HG02870 (cell line): ENCODE measurements around the gene FOXO3.
"Not testable (repeated sequence)": the region's sequence is repeated elsewhere in the genome, so short reads cannot be mapped to it uniquely, and the experiment has no call there.

Experiments
- ATAC-seq: cut with Tn5 transposase; IDR thresholded peaks from one replicate; pipeline ENCODE4 v1.9.1; 2021; ENCODE audit warnings: mild to moderate bottlenecking, moderate library complexity; ENCODE audit not compliant: unreplicated experiment

FOXO3 gene

GRCh38 chr6:108680314-108680713, 119.6 kb downstream of the FOXO3 start:
- ATAC-seq, result not testable (repeated sequence)

- ATAC-seq, result not testable (repeated sequence)
Observed at GRCh38 chr6:108681721-108682120, 121.0 kb downstream of the FOXO3 start.

- ATAC-seq, result not testable (repeated sequence)
Observed at GRCh38 chr6:108682383-108683119, 121.8 kb downstream of the FOXO3 start.

GRCh38 chr6:108683976-108684375, 123.3 kb downstream of the FOXO3 start:
- ATAC-seq, result not testable (repeated sequence)

DNA sequence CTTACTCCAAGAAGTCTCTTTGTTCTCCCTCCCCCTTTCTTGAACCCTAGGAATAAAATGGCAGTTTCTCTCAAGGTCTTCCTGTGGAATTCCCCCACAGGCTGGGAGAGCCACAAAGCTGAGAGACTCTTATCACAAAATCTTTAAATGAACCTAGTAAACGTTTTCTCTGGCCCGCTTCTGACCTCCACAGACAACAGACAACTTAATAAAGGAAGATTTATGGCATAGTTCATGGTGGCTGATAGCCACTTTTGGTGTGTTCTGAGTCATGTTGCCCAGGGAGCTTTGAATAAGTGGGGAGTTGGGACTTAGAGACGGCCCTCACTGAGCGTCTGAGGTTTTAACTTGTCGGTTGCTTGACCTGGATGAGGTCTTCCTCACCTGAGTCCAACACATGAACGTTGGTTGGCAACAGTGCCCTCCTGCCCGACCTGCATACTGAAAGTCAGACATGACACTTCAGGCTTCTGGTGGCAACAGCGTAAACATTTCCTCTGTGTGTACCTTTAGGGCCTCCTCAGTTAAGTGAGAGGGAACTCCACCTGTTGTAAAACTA, 124.1 kb downstream of the FOXO3 start:
- ATAC-seq, result no peak

DNA sequence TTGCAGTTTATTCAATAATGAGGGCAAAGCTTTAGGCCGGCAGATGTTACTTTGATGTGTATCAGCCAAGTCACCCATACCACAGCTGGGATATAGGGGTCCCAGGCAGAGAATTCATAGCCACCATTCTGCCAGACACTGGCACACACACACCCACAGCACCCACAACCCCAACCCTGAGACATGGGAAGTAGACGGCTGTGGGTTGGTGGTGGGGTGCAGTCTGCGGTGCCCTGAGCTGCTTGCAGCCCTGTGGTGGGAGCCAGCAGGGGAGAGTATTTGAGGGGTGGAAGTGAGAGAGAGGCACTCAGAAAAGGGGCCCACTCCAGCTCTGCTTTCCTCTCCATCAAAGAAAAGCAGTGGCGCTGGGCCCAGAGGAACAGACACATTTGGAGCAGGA, 125.3 kb downstream of the FOXO3 start:
- ATAC-seq, result no peak

DNA sequence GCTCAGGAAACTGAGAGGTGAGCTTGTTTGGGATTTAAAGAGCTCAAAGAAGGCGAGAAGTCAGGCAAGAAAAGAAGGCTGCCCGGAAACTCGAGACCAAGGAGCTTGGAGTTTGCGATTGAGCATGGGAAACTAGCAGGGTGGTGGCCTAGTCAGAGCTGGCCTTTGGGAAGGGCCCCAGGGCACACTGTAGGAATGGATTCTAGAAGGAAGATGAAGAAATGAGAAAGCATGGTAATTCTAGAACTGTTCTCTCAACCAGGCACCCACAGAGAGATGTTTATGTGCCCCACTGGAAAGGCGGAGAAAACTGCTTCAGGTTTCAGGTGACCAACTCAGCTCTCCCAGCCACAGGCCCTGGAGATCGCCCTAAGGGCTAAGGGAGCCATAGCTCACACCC, 126.2 kb downstream of the FOXO3 start:
- ATAC-seq, result no peak

- no peak for ATAC-seq
Observed at GRCh38 chr6:108687921-108688320, 127.2 kb downstream of the FOXO3 start.

DNA sequence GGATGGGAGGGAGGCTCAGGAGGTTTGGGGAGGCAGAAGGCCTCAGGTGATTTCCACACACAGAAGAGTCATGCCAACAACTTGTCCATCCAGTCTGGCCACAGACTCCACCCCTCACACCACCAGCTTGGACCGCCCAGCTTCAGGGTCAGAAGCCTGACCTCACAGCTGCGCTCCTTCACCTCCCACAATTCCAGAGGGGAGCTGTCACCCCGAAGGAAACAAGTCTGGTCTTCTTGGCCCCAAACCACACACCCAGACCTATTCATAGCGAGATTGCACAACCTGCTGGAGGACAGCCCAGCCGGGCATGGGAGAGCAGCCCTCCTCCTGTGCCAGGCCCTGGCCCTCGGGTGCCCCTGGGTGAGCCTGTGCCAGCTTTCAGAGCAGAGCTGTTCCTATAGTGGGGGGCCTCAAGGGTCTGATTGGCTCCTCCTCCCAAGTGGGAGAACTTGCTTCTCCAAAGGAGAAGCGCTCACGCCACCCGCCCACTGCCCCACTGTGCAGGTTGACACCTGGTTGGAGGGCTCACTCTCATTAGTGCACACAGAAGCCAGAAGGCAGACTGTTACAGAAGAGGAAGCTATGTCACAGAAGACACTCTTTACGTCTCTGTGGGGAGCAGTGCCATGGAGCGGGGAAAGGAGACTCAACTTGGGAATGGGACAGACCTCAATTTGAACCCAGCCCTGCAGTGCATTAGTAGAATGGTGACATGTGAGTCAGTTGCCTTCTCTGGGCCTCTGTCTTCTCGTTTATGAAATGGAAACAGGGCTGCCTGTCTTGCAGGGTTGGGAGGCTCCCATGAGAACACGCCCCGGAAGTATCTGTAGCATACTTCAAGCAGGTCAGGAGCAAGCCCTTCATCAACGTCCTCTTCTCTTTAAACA, 128.8 kb downstream of the FOXO3 start:
- no peak for ATAC-seq

- ATAC-seq, result no peak
Observed at GRCh38 chr6:108690326-108691049, 129.8 kb downstream of the FOXO3 start.

GRCh38 chr6:108693430-108694154, 132.9 kb downstream of the FOXO3 start:
- ATAC-seq, result no peak

DNA sequence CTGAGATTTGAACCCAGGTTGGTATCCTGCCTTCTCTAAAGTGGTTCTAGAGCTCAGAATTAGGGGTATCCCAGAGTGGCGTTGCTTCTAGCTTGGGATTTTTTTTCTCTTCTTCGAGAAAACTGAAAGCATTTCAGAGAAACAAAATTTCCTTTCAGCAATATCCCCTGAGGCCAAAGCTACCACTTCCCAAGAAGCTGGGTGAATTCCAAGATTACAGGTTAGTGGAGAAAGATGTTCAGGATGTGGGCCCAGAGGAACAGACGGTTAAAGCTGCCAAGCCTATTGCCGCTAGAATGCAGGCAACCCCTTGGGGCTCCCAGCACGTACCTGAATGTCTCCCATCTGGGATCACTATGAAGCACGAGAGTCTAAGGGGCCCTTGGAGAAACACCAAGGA, 134.1 kb downstream of the FOXO3 start:
- no peak for ATAC-seq

- ATAC-seq, result no peak
Observed at GRCh38 chr6:108697561-108698161, 136.9 kb downstream of the FOXO3 start.

DNA sequence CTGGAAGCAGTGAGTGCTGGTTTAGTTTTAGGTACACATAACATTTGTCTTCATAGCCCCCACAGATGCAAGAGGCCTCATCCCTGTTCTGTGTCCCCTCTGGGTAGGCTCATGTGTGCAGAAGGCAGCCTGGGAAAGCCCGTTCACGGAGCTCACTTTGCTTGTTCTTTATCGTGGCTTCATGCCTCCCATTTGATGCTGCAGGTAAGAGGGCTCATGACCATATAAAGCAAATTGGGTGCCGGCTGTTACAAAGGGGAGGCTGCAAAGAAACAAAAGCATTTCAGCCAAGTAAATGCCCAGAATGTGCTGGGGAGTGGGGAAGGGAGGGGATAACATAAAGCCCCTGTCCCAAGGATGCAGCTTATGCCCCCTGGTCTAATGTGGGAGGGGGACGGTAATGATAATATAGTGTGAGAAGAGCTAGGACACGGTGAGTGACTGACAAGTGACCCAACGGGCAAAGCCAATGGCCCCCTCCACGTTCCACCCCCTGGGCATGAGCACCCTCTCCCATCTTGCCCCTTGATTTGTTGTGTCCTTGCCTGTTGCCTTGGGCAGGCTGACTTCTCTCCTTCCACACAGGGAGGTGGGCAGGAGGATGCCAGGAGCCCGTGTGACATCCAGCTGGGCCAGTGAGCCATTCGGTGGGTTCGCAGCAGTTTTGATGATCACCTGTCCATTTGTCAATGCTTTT, 138.0 kb downstream of the FOXO3 start:
- no peak for ATAC-seq

DNA sequence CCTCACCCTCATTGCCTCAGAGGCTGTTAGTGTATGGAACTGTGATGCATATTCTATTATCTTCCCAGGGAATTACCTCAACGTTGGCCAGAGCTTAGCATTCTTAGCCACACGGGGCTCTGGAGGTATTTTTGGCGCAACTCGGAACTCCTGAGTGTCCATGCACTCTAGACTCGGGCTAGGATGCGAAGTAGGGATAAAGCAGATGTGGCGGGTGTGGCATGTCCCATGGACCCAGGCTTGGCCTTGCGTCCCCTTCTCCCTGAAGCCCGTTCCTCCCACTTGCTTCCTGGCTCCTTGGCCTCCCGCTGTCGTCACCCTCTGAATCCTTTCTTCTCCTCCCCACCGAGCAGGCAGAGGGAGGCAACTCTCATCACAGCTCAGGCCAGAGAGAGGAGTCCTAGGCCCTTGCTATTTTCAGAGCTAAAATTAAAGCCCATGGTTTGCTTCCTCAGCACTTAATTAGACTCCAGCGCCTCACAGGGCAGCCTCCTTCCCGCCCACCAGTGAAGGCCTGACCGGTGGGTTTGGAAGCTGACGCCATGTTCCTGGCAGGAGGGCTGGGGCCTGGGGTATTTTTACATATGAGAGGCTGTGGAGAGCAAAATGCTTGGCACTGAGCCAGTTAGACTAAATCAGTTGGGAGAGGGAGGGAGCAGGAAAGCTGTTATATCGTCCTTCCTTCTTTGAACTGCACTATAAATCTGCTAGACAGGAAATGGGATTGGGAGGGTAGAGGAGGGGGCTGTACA, 138.7 kb downstream of the FOXO3 start:
- ATAC-seq, result no peak

GRCh38 chr6:108702106-108702851, 141.6 kb downstream of the FOXO3 start:
- no peak for ATAC-seq

- ATAC-seq, result no peak
Observed at GRCh38 chr6:108706649-108707048, 145.9 kb downstream of the FOXO3 start.
